Neural cell (in vitro differentiated cells): ENCODE measurements around the gene NFE2L2. TPM values are rescaled to one million over a fixed set of nuclear protein-coding genes. Genes with fewer than 3 reads are reported as not detected.
A peak's percentile ranks its signal among the peaks of the same experiment; 100 is the strongest.

Experiments used
- H2AFZ ChIP-seq: fragments of 200-600, 300-800 bp; sonication (generic), shearing (Covaris generic); 2 replicates; pipeline ENCODE4 v1.6.0; 2014; ENCODE audit warnings: low read depth, mild to moderate bottlenecking, antibody characterized with exemption, low read length, moderate library complexity
- H3F3A ChIP-seq: fragments of 200-600 bp; shearing (Covaris generic); 2 replicates; pipeline ENCODE4 v1.6.1; 2016; ENCODE audit warnings: mild to moderate bottlenecking, moderate library complexity, mixed read lengths, antibody characterized with exemption, low read length; ENCODE audit not compliant: insufficient read depth, poor library complexity, severe bottlenecking
- H3K27ac ChIP-seq: fragments of 200-600, 300-800 bp; sonication (generic), shearing (Covaris generic); 2 replicates; pipeline ENCODE4 v1.5.1; 2014; ENCODE audit warnings: mild to moderate bottlenecking, low read length, moderate library complexity
- H3K27me3 ChIP-seq: fragments of 300-800, 200-600 bp; sonication (generic), shearing (Covaris generic); 2 replicates; pipeline ENCODE4 v1.6.0; 2014; ENCODE audit warnings: mild to moderate bottlenecking, low read depth, low read length, moderate library complexity; ENCODE audit not compliant: insufficient read depth
- H3K36me3 ChIP-seq: fragments of 300-800, 200-600 bp; sonication (generic), shearing (Covaris generic); 2 replicates; pipeline ENCODE4 v1.5.1; 2014; ENCODE audit warnings: mild to moderate bottlenecking, antibody characterized with exemption, low read length, moderate library complexity; ENCODE audit not compliant: insufficient read depth
- H3K4me2 ChIP-seq: fragments of 300-800, 200-600 bp; sonication (generic), shearing (Covaris generic); 2 replicates; pipeline ENCODE4 v1.6.0; 2014; ENCODE audit warnings: mild to moderate bottlenecking, low read length
- H3K4me3 ChIP-seq: fragments of 300-800, 200-600 bp; sonication (generic), shearing (Covaris generic); 2 replicates; pipeline ENCODE4 v1.5.1; 2014; ENCODE audit warnings: mild to moderate bottlenecking, low read length, moderate library complexity
- H3K79me2 ChIP-seq: fragments of 200-600 bp; shearing (Covaris generic); replicated peaks from 2 replicates; pipeline ENCODE4 v1.6.0; 2014; ENCODE audit warnings: mild to moderate bottlenecking, low read length, moderate library complexity; ENCODE audit not compliant: insufficient read depth
- H3K9ac ChIP-seq: fragments of 300-800, 200-600 bp; sonication (generic), shearing (Covaris generic); 2 replicates; pipeline ENCODE4 v1.6.1; 2016; ENCODE audit warnings: mild to moderate bottlenecking, low read length, mixed read lengths
- H3K9me2 ChIP-seq: fragments of 200-600 bp; shearing (Covaris generic); 2 replicates; pipeline ENCODE4 v1.6.1; 2016; ENCODE audit warnings: mild to moderate bottlenecking, low read length, mixed read lengths; ENCODE audit not compliant: insufficient read depth
- H3K9me3 ChIP-seq: fragments of 200-600, 300-800 bp; sonication (generic), shearing (Covaris generic); 2 replicates; pipeline ENCODE4 v1.6.1; 2016; ENCODE audit warnings: mild to moderate bottlenecking, mixed run types, low read length, moderate library complexity, mixed read lengths
- H4K20me1 ChIP-seq: fragments of 200-600 bp; shearing (Covaris generic); 2 replicates; pipeline ENCODE4 v1.6.1; 2016; ENCODE audit warnings: mild to moderate bottlenecking, mixed run types; ENCODE audit not compliant: insufficient read depth
- CTCF ChIP-seq: fragments of 450-650 bp; IDR thresholded peaks from 2 replicates; pipeline ENCODE4 v1.5.1; 2014; ENCODE audit warnings: antibody characterized with exemption, mild to moderate bottlenecking, moderate library complexity; ENCODE audit not compliant: poor library complexity, severe bottlenecking
- EP300 ChIP-seq: fragments of 450-650 bp; conservative IDR thresholded peaks from 2 replicates; pipeline ENCODE4 v1.6.1; 2014; ENCODE audit warnings: antibody characterized with exemption, mild to moderate bottlenecking, moderate library complexity; ENCODE audit not compliant: poor library complexity, severe bottlenecking
- EZH2 ChIP-seq: fragments of 200-600, 300-800 bp; shearing (Covaris generic), sonication (generic); IDR thresholded peaks from 2 replicates; pipeline ENCODE4 v1.6.1; 2014; ENCODE audit warnings: antibody characterized with exemption, low read length, borderline replicate concordance, mild to moderate bottlenecking; ENCODE audit not compliant: insufficient read depth, poor library complexity, severe bottlenecking
- MXI1 ChIP-seq: fragments of 450-650 bp; conservative IDR thresholded peaks from 2 replicates; pipeline ENCODE4 v1.6.1; 2014; ENCODE audit warnings: antibody characterized with exemption, mild to moderate bottlenecking; ENCODE audit not compliant: poor library complexity, severe bottlenecking
- POLR2AphosphoS5 ChIP-seq: IDR thresholded peaks from 2 replicates; pipeline ENCODE4 v1.6.1; 2012
- RAD21 ChIP-seq: fragments of 450-650 bp; conservative IDR thresholded peaks from 2 replicates; pipeline ENCODE4 v1.6.1; 2014; ENCODE audit warnings: antibody characterized with exemption, mild to moderate bottlenecking, moderate library complexity
- REST ChIP-seq: IDR thresholded peaks from 2 replicates; pipeline ENCODE4 v1.6.1; 2012; ENCODE audit warnings: borderline replicate concordance
- SMC3 ChIP-seq: fragments of 450-650 bp; conservative IDR thresholded peaks from 2 replicates; pipeline ENCODE4 v1.6.1; 2014; ENCODE audit warnings: antibody characterized with exemption, mild to moderate bottlenecking, moderate library complexity; ENCODE audit not compliant: poor library complexity
- TAF1 ChIP-seq: IDR thresholded peaks from 2 replicates; pipeline ENCODE4 v1.6.1; 2012; ENCODE audit warnings: low read depth
- polyA plus RNA-seq: library from polyadenylated mRNA; depleted of rRNA; stranded (reverse); fragments of >200 nt; gene quantifications from 2 replicates; pipeline ENCODE4 v1.2.3, GENCODE V29; 2014

NFE2L2 gene
- polyA plus RNA-seq, 1 donor from 2014 or later, result 1.4 TPM

GRCh38 chr2:177212106-177212890 lies 52.2 kb downstream of the NFE2L2 start, which contains the start of gene HNRNPA3:
TSS of gene HNRNPA3 (plus strand) at chr2:177212794. CDS start at chr2:177212800, 6 bp downstream.
- peak within 1 kb of the TSS; percentile 100 for H3K27ac ChIP-seq
- H3K27me3 ChIP-seq, result no peaks in the 10 kb centered on the region
- peaks cover 11% of the 10 kb centered on the region for H4K20me1 ChIP-seq
- peaks cover 4% of the 10 kb centered on the region for H3K36me3 ChIP-seq
- peak within 1 kb of the TSS; percentile 99 for H3K9ac ChIP-seq
- H3K9me2 ChIP-seq, result no peaks in the 10 kb centered on the region
- peaks cover 8% of the 10 kb centered on the region for H3F3A ChIP-seq
- peak within 1 kb of the TSS; percentile 60 for H2AFZ ChIP-seq
- H3K4me2 ChIP-seq, result peak within 1 kb of the TSS; percentile 90
- peak within 1 kb of the TSS; percentile 73 for H3K4me3 ChIP-seq
- peaks cover 46% of the 10 kb centered on the region for H3K79me2 ChIP-seq
- no peaks in the 10 kb centered on the region for H3K9me3 ChIP-seq
- TF ChIP-seq SMC3 (peak; percentile 64), CTCF (peak; percentile 52), EZH2 (no peak), MXI1 (peak; percentile 91), RAD21 (peak; percentile 47), EP300 (peak; percentile 81), POLR2AphosphoS5 (peak; percentile 98), TAF1 (peak; percentile 71), REST (peak; percentile 92)

GRCh38 chr2:177211576-177212105 lies 52.9 kb downstream of the NFE2L2 start:
- Histone ChIP-seq H4K20me1 (peaks cover 11% of the 10 kb centered on the region), H3K9me3 (no peaks in the 10 kb centered on the region), H3K36me3 (no peaks in the 10 kb centered on the region), H3F3A (peaks cover 8% of the 10 kb centered on the region), H3K4me2 (peak overlapping the region; percentile 84), H2AFZ (peak overlapping the region; percentile 58), H3K9me2 (no peaks in the 10 kb centered on the region), H3K4me3 (peak overlapping the region; percentile 73), H3K27ac (peak overlapping the region; percentile 100), H3K27me3 (no peaks in the 10 kb centered on the region), H3K79me2 (peaks cover 39% of the 10 kb centered on the region), H3K9ac (peak overlapping the region; percentile 95)
- TF ChIP-seq EZH2 (no peak), REST (no peak), POLR2AphosphoS5 (no peak), EP300 (no peak), TAF1 (no peak), CTCF (no peak), SMC3 (no peak)
